ENCODE results near the gene YIPF5.
A peak's percentile ranks its signal among the peaks of the same experiment; 100 is the strongest.

YIPF5 gene

DNA sequence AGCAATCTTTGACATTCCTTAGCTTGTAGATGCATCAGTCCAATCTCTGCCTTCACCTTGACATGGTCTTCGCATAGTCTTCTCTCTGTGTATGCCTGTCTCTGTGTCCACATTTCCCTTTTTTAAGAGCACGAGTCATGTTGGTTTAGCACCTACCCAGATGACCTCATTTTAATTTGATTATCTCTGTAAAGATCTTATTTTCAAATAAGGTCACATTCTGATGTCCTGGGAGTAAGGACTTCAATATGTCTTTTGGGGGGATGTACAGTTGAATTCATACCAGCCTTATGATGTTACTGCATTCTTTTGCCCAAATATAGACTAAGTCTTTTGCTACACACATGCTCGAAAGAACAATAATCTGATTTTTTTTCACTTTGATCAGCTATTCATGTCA is 7.1 kb upstream of the YIPF5 start:
- no peak for DNase-seq

DNA sequence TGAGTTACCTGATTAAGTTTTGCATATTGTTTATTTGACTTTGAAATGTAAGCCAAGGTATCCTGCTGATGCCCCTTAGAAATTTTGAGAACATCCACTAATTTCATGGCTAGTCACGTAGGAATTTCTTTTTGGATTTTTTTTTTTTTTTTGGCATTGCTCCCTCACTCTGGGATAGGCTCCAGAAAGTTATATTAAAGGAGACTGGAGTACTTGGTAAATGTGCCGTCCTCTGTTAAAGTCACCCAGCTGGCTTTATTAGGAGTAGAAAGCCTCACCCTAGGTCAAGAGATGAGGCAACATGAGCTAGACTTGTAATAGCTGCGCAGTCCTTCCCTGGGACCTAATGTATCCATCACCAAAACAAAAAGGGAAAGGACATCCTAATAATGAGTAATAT is 3.3 kb upstream of the YIPF5 start:
- DNase-seq: no peak

DNA sequence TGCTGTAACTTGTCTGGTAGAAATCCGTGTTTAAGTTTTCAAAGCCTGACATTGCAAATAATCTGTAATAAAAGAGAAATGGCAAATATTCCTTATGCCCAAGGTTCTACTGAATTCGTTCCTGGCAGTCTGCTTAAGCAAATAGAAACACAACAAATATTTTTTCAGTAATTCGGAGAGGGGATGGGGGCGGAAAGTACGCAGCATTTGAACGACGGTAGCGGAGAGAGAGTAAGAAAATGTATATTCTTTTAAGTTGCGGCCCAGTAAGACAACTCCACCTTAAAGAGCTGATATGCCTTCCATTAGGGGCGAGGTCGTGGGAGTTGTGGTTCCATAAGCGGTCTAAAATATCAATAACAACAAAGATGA is 569 bp downstream of the YIPF5 start:
- DNase-seq: no peak

DNA sequence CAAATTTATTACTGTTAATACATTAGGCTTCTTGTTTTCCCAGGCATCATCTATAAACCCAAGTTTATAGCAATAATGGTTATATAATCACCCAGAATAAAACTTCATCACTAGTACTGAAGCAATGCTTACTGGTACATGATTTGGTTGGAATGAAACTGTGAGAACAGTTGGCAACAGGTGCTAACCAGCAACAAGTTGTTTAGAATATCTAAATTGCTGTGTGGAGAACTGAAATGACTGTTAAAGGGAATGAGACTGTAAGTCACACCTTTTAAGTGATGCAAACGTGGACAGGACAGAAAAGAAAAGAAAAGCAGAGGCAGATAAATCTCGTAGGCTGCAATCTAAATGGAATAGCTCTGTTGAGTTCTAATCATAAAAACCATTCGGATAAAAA is 2.5 kb downstream of the YIPF5 start:
- DNase-seq: no peak

DNA sequence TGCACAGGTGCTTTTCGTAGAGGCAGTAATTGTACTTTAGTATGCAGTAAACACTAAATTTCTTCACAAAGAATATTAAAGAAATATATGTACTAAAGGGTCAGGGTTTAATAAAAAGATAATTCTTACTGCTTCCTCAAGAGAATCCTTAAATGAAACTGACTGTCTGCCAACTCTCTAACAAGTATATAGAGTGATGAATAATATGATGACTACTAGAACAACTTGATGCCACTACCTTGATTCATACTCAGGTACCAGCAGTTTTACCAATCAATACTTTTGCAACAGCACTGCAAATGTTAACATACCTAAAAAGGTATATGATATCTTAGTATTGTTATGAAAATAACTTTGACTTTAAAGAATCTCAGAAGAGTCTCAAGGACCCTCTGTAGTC is 3.8 kb downstream of the YIPF5 start:
- no peak for DNase-seq

DNA sequence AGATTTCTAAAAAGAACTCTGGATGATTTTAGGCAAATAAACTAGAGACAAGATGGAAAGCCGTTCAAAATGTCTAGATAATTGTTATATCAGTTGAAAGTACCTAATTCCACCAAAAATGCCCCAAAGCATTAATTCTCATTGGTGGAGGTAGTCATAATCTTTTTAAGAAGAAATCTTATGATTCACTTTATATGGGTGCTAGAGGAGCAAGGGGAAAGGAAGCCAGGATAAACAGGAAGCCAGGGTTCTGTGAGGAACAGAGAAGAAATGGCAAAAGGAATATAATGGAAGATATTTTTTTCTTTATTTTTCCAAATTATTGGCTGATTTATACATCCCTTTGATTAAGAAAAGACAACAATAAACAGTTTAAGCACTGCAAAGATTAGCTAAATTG is 7.8 kb downstream of the YIPF5 start:
- no peak for DNase-seq

DNA sequence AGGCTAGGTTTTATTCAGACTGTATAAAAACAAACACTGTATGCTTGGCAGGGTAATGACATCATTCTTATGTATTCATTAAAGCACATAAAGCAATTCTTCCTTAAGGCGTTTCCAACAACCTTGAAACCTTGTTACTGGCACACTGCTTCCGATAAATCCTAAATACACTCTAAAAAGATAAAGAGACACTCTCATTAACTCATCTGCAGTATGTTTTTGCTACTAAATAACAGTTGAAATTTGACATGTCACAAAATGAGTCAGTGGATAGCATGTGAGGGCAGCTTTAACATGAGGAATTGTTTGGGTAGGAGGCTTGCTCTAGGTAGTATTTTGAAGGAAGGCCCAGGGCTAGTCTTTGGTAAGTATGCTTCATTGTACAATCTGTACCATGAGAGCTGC is 13.7 kb downstream of the YIPF5 start:
- no peak for DNase-seq

DNA sequence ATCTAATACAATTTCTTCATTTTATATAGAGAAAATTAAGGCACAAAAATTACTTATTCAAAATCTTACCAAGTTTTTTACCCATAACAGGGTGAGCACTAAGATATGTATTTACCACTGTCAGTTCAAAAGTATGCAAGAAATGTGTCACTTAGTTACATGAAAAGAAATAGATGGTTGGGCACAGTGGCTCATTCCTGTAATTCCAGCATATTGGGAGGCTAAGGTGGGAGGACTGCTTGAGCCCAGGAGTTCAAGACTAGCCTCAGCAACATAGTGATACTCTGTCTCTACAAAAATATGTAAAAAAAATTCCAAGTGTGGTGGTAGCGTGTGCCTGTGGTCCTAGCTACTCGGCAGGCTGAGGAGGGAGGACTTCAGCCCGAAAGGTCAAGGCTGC is 19.4 kb downstream of the YIPF5 start:
- no peak for DNase-seq

DNA sequence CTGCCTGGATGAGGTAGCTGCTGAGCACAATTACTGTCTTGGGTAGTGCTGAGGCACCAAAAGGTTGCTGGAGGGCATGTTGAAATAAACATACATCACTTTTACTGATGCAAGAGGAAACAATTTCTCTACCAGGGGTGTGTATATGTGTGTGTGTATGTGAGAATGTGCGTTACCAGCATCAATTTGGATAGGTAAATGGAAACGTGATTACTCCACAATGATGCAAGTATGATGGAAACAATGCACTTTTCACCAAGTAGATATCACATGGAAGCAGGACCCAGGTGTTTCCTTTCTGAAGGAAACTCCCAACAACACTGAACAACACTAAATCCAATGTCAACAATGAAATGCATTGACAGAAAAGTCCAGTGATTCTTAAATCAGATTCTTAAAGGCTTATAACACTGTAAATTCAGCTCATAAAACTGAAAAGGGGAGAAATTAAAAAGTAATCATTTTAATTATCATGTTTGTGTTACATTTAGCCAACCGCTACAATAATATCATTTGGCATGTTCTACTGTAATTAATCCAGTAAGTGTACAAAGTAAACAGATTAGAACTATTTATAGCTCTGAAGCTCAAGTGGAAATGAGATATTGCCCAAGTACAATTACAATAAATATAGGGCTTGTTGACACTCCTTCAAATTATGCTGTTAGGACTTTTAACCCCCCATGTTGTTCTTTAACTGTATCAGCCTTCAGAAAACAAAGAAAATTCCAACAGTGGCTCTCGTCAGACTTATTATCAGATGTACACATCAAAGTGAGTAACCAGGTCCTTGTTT is 25.3 kb downstream of the YIPF5 start:
- no peak for DNase-seq

DNA sequence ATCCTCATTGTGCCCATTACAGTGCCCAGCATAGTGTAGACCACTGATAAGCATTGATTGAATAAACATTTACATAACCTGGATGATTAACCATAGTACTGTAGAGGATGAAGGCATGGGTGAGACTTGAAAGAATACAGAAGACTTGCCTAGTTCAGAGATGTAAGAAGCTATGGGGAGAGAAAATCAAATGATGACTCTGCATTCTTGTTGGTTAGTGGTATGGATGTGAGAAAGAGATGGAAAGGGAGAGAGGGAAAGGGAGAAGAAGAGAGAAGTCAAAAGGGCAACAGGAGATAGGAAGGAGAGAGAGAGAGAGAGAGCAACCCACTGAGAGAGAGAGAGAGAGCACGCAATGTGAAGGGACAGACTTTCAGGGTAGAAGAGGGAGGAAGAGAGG is 26.8 kb downstream of the YIPF5 start:
- no peak for DNase-seq

DNA sequence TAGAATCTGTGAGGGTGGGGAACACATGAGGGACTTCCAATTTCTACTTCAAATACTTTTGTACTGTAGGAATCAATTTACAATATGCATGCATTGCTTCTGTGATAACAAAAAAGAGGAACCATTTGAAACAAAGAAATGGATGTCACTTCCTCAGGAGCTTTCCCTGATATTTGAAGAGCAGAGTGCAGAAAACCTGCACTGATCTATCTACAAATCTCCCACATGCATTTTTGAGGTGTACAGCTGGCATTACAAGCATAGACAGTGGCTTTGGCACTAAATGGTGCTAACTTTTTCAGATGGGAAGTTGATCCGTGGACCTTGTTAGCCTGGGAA is 27.7 kb downstream of the YIPF5 start:
- DNase-seq: no peak

DNA sequence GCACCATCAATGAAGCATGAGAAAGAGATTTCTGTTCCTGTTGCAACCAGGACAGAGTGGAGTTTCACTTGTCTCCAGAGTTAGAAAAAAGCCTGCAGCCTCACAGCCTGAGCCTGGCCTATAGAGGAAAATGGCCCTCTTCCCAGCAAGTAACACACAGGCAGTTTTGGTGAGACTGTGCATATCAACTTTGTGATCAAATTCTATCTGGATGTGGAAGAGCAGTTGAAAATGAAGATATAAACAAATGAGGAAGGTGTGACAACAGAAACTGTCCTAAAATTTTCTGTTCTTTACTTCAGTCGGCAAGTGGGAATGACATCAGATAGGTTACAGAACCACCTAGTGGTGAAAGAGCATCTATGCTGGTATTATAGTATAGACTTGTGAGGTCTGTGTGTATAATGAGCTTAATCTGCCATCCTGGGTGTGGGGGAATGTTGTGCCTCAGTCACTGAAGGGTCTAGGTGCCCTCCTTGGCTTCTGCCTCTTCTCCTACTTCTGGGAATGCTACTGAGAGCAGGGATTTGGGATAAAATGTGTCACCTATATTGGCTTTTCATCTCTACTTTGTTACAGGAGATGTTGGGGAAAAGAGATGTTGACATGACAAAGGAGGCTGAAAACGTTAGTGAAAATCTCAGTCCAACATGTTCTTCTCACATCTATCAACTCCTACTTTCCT is 28.2 kb downstream of the YIPF5 start:
- peak; percentile 23 for DNase-seq

DNA sequence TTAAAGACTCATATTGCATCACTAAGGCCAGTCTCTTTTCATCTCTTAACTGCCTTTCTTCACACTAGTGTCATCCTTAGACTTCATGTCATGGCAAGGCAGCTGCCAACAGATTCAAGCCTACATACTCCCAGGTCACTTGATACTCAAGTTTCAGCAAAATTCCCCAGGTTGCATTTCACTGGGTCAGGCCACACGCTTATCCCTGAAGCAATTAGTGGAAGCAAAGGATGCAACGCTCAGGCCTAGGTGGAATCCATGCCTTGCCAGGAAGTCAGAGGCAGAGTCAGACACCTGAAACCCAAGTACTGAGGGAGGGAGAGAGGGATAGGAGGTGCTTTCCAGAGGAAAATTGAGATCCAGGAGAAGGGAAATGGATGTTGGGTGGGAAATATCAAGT is 28.9 kb downstream of the YIPF5 start:
- DNase-seq: no peak

DNA sequence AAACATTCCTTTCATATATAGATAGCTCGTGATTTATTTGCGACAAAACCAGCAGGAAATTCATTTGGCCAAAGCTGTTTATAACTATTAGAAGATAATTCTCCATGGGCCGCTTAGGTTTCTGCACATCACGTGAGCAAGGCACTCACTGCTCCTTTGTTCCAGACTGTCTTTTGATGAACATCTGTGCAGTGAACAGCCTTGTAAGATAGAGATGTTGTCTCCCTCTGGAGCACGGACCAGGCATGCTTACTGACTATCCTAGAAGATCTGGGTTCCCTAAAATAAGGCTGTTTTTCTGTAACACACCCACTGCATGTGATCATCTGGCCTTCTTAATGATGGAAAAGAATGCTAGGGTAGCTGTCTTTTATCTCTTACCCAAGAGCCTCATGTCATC is 30.9 kb downstream of the YIPF5 start:
- DNase-seq: no peak

DNA sequence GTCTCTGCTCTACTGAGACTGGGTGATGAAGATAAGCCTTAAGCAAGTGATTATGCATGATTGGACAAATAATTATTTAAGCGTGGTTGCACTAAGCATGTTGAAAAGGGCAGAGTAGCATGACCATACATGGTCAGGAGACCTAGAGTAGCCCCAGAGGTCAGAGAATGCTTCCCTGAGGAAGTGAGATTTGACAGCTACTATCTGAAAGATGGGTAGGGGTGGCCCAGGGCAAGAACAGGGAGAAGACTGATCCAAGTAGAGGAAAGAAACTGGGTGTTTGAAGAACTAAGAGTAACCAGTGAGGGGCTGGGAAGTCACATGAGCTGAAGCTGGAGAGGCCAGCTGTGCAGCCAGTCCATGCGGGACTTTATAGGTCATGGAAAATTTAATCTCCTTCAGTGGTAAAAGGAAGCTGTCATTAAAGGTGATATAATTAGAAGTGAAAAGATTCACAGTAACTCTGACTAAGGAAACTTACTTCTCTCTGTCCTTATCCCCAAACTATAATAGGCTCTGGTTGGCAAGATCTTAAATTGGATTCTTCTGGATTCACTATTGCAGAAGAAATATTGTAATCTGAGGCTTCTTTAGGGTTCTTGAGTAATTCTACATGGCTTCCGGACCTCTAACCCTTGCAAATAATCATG is 35.2 kb downstream of the YIPF5 start:
- no peak for DNase-seq

DNA sequence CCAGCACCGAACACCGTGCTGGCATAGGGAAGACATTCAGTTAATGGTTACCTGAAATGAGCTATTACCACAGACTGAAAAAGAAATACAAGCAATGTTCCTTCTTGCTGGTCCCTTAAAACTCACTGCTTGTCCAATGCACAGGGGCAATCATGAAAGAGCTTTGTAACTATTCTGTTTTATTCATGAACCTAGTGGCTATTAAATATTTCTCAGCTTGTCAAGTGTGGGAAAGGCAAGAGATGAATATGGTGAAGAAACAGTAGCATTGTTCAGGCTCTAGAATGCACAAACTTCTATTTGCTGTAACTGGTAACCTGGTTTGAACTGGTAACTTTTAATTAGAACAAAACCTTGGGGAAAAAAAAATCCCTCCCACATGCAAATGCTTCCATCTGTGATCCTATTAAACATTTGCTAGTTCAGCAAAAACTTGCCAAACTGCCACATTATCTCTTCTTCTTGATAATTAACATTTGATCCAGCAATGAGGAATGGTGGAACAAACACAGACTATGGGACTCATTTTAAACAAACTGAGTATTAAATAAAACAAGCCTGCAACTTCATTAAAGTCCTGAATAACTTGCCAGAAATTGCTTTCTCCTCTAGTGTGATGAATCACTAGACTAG is 36.1 kb downstream of the YIPF5 start:
- DNase-seq: no peak

DNA sequence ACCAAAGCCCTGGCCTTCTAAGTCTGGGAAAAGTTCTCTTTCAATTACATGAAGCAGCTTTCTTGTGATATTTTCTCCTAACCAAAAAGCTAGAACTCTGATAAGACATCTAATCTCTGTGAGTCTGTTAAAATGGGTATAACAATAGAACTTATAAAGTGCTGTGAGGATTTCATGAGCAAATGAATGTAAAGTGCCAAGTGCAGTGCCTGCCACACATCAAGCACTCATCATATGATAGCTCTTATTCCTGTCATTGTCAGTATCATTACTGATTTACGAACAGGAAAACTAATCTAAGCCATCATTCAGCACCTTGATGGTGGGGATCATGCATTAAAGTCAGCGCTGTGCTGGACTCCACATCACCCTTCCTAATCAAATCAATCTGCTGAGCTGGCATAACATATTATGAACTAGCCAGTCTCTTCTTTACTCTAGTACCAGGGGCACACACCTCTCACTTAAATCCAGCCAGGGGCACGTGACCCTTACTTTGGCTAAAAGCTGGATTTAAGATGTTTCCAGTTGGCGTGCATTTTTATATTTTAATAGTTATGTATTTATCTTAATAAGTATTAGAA is 37.3 kb downstream of the YIPF5 start:
- no peak for DNase-seq

DNA sequence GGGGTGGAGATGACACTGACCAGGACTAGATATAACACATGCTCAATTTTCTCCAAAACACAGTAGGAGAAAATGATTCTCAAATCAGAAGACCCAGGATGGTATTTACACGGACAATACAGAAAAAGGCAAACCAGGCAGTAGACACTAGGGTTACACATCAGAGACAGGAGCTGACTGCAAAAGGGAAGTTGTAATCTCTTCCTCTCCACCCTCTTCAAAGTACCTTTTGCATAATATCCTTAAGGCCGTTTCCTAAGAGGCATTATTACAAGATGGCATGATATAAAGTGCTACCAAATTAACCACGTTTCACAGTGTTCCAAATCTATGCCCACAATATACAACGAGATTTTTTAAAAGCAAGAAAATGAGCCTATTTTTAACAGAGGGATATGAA is 39.2 kb downstream of the YIPF5 start:
- no peak for DNase-seq

DNA sequence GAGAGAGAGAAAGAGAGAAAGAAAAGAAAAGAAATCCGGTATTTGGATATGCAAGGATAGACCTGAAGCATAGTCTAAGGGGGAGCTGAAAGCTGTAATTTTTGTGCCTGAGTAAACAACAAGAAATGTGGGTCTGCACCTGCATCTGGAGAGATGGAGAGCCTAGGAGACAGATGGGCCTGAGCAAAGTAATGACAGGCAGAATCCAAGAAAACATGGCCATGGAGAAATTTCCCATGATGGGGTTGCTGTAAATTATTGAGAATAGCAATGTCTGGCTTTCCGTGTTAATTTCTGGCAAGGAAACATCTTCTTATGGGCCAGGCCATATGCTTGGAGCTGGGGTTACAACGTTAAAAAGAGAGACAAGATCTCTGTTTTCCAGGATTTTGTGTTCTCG is 40.2 kb downstream of the YIPF5 start:
- DNase-seq: no peak

DNA sequence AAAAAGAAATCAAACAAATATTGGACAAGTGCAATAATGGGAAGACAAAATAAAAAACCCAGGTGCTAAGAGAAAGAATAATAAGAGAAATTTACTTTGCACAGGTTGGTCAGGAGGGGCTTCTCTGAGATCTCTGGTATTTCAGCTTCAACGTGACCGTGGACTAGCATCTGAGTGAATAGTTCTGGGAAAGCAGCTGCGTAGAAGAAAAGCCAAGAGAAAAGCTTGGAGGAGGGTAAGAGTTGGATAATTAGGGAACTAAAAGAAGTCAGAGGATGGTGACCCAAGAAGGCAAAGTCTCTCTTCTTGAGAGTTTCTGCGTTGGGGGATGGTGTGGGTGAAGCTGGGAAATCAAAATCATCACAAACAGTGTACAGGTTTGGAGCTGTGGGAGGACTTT is 41.6 kb downstream of the YIPF5 start:
- DNase-seq: no peak

DNA sequence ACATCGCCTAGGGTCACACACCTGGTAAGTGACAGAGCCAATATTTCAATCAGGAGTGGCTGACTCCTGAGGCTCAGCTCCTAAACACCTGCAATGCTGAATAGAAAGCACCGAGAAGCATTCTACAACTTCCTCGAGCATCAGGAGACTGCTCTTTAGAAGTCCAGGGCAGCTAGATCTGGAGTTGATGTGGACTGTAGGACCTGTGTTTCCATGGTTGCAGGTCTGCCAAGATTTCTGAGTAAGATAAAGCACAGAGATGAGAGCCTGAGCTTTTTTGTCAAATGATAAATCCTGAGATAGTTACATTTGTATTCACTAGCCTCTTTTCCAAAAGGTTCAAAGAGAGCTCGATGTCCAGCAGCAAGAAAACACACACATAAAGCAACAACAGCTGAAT is 43.8 kb downstream of the YIPF5 start:
- DNase-seq: no peak

DNA sequence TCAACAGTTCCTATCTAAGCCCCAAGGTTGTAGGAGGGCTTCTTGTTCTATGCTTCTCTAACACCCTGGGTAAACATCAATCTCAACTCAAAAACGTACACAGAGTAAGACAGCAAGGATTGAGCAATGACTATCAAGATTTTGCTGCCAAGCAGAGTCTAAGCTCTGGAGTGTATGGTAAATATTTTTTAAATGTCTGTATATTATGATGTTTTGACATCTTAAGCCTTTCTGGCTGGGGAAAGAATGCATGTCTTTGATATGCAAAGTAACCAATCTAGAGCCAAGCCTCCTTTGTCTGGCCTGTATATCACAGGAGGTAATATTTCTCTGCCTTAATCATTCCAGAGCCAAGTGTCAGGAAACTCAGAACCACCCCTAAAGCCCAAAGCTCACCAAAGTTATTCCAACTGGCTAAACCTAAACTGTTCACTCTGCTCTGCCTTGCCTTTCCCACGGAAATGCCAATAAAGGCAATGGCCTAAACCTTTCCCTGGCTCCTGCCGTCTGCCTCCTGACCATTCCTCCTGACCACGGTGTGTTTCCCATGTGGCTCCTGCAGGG is 45.2 kb downstream of the YIPF5 start:
- DNase-seq: no peak

DNA sequence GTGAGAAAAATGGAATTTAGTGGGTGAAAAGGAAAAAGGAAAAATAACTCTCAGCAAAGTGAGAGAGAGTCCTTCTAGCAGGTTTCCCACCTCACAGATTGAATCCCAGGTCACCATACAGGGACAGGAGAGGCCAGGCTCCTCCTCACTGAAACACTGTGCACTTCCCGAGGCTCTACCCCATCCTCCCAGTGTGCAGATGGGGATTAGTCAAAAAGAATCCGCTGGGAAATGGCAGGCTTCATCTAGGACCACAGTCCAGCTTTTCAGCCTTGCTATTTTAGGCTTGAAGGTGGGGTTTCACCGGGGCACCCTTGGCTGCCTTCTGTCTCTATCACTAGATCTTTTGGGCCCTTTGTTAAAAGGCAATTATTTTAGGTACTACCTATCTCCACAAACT is 47.8 kb downstream of the YIPF5 start:
- no peak for DNase-seq
